HFF-Myc (cell line): ENCODE data around the gene ADGRE1.

Experiments used
- DNase-seq: peaks from one replicate; pipeline ENCODE4 v3.0.0-alpha.2; 2011; ENCODE audit warnings: low read depth; ENCODE audit errors: extremely low read depth
- H3K4me3 ChIP-seq: replicated peaks from 2 replicates; pipeline ENCODE4 v1.5.1; 2011; ENCODE audit warnings: low read depth, mild to moderate bottlenecking, control low read depth, low read length
- CTCF ChIP-seq: IDR thresholded peaks from 2 replicates; pipeline ENCODE4 v1.5.1; 2012; ENCODE audit warnings: mild to moderate bottlenecking, low read depth, low read length, control low read depth; ENCODE audit errors: missing control alignments

The ADGRE1 gene

GRCh38 chr19:6983448-6983847 is 96.1 kb downstream of the ADGRE1 start:
- no peak for TF ChIP-seq CTCF
- DNase-seq = no peak

GRCh38 chr19:6987850-6988249 is 100.5 kb downstream of the ADGRE1 start:
- H3K4me3 ChIP-seq = no peak overlapping the region
- no peak for DNase-seq
- no peak for TF ChIP-seq CTCF

More at GRCh38 chr19:6983448-6983847, 96.1 kb downstream of the ADGRE1 start:
- no peak overlapping the region for H3K4me3 ChIP-seq

GRCh38 chr19:6988257-6988656 is 100.9 kb downstream of the ADGRE1 start:
- TF ChIP-seq CTCF = no peak
- no peak for DNase-seq
- H3K4me3 ChIP-seq = no peak overlapping the region
